Measurements from ENCODE around the gene NPW.
"Not testable (repeated sequence)": the region's sequence is repeated elsewhere in the genome, so short reads cannot be mapped to it uniquely, and the experiment has no call there.

The NPW gene

DNA sequence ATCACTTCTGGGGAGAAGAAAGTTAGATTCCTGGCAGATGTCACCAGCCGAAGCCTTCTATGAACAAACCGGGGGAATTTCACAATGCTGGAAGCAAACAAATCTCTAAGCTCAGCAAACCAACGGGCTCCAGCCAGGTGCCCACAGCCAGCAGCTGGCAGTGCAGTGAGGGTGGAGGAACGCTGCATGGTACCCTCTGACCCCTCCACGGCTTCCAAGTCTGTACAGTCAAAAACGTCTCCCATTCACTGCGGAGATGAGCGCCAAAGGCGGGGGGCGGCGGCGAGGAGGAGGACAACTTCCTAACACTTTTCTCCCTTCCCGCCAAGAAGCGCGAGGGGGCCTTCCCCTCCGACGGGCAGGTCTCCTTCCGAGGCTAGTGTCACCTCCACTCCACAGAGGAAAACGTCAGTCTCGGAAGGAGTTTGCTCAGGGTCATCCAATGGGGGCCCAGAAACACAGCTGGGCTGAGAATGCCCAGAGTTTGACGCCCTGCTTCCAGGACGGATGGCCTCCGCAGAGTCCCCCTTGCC is 10.9 kb upstream of the NPW start:
- H3K9me2 ChIP-seq (replicated peaks; ENCODE audit: control insufficient read depth, low read length), result no peaks in the 10 kb centered on the region
- peak overlapping the region; percentile 88 for H3K4me3 ChIP-seq (ENCODE audit: low read length)
- H3K9me3 ChIP-seq (ENCODE audit: control insufficient read depth, insufficient read depth, low read length), result no peaks in the 10 kb centered on the region
- peak overlapping the region; percentile 93 for H3K4me2 ChIP-seq (ENCODE audit: low read length)
- H4K20me1 ChIP-seq (ENCODE audit: control insufficient read depth, insufficient read depth, low read depth, low read length), result peaks cover 29% of the 10 kb centered on the region
- no peaks in the 10 kb centered on the region for H3F3A ChIP-seq (ENCODE audit: control insufficient read depth, insufficient read depth)
- no peaks in the 10 kb centered on the region for H3K27me3 ChIP-seq (ENCODE audit: control insufficient read depth, low read length)
- H3K79me2 ChIP-seq (ENCODE audit: control insufficient read depth, low read length), result peaks cover 70% of the 10 kb centered on the region
- peak overlapping the region; percentile 59 for H3K27ac ChIP-seq (ENCODE audit: low read depth, low read length)
- H3K4me1 ChIP-seq (ENCODE audit: control insufficient read depth, low read length), result peaks cover 50% of the 10 kb centered on the region
- H3K36me3 ChIP-seq (ENCODE audit: control insufficient read depth, low read length), result peaks cover 54% of the 10 kb centered on the region
- TF ChIP-seq EZH2phosphoT487 (IDR thresholded peaks at IDR 0.05; ENCODE audit: borderline replicate concordance, low read length), result no peak
- TF ChIP-seq, protein P1, sequence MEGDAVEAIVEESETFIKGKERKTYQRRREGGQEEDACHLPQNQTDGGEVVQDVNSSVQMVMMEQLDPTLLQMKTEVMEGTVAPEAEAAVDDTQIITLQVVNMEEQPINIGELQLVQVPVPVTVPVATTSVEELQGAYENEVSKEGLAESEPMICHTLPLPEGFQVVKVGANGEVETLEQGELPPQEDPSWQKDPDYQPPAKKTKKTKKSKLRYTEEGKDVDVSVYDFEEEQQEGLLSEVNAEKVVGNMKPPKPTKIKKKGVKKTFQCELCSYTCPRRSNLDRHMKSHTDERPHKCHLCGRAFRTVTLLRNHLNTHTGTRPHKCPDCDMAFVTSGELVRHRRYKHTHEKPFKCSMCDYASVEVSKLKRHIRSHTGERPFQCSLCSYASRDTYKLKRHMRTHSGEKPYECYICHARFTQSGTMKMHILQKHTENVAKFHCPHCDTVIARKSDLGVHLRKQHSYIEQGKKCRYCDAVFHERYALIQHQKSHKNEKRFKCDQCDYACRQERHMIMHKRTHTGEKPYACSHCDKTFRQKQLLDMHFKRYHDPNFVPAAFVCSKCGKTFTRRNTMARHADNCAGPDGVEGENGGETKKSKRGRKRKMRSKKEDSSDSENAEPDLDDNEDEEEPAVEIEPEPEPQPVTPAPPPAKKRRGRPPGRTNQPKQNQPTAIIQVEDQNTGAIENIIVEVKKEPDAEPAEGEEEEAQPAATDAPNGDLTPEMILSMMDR (IDR thresholded peaks at IDR 0.05; ENCODE audit: low read depth, low read length, poor library complexity, severe bottlenecking), result no peak

DNA sequence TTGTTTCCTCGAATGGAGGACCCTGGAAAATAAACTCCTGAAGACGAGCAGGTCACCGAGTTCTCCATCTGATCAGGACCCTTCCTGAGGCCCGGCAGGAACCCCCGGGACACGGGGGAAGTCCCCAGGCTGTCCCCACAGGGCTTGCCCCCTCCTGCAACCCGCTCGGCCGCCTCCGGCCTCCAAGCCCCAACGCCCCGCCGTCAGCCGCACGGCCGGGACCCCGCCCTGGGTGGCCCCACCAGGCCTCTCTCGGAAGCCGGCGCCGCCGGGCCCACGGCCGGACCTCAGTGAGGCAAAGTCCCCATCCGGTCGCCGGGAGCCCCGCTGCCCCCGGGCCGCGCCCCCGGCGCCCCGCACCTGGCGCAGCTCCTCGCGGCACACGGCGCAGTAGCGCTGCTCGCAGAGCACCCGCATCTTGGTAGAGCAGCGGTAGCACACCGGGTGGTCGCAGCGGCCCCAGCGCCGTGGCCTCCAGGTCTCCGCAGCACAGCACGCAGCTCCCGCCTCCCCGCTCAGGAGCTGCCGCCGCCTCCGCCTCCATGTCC is 10.3 kb upstream of the NPW start:
- Histone ChIP-seq H3K4me2 (ENCODE audit: low read length) (peak overlapping the region; percentile 93), H3K4me1 (ENCODE audit: control insufficient read depth, low read length) (peaks cover 46% of the 10 kb centered on the region), H3K27ac (ENCODE audit: low read depth, low read length) (peak overlapping the region; percentile 59), H4K20me1 (ENCODE audit: control insufficient read depth, insufficient read depth, low read depth, low read length) (peaks cover 28% of the 10 kb centered on the region), H3K79me2 (ENCODE audit: control insufficient read depth, low read length) (peaks cover 64% of the 10 kb centered on the region), H3F3A (ENCODE audit: control insufficient read depth, insufficient read depth) (no peaks in the 10 kb centered on the region), H3K27me3 (ENCODE audit: control insufficient read depth, low read length) (no peaks in the 10 kb centered on the region), H3K9me2 (replicated peaks; ENCODE audit: control insufficient read depth, low read length) (no peaks in the 10 kb centered on the region), H3K36me3 (ENCODE audit: control insufficient read depth, low read length) (peaks cover 51% of the 10 kb centered on the region), H3K9me3 (ENCODE audit: control insufficient read depth, insufficient read depth, low read length) (no peaks in the 10 kb centered on the region), H3K4me3 (ENCODE audit: low read length) (peak overlapping the region; percentile 88)
- TF ChIP-seq, protein P1 (IDR thresholded peaks at IDR 0.05; ENCODE audit: low read depth, low read length, poor library complexity, severe bottlenecking), result no peak
- no peak for TF ChIP-seq EZH2phosphoT487 (IDR thresholded peaks at IDR 0.05; ENCODE audit: borderline replicate concordance, low read length)

DNA sequence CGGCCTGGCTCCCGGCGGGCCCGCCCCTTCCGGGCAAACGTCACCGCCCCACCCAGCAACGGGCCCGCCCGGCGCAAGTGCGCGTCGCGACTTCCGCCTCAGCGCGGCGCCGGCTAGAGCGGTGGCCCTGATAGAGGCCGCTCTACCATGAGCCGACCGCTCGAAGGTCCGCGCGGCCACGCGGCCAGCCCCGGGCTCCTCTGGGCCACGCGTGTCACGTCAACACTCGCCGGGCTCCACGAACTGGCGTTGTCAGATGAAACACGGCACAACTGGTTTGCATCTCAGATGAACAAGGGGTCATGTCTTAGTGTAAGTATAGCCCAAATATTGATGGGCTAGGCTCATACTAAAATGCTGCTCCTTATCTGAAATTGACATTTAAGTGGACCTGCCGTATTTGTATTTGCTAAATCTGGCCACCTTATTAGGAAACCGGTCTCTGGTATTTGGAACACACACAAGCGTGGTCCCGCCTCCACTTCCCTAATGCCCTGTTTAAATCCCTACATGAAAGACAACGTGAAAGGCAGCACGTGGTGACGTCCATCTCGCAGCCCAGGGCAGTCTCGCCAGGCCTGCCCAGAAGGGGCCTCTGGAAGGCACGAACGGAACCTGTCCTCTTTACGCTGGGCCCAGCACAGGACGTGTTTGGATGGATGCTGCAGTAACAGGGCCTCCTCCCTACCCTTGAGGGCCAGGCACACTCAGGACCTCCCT is 9.6 kb upstream of the NPW start, which contains the start of gene ZNF598:
ZNF598 (minus strand) TSS at position 31 of the 720 bp plus-strand sequence.
- Histone ChIP-seq H3K4me2 (ENCODE audit: low read length) (peak within 1 kb of the TSS; percentile 93), H3K36me3 (ENCODE audit: control insufficient read depth, low read length) (peaks cover 46% of the 10 kb centered on the region), H3K79me2 (ENCODE audit: control insufficient read depth, low read length) (peaks cover 57% of the 10 kb centered on the region), H3K4me3 (ENCODE audit: low read length) (peak within 1 kb of the TSS; percentile 88), H3K27ac (ENCODE audit: low read depth, low read length) (peak within 1 kb of the TSS; percentile 61), H4K20me1 (ENCODE audit: control insufficient read depth, insufficient read depth, low read depth, low read length) (peaks cover 28% of the 10 kb centered on the region), H3K27me3 (ENCODE audit: control insufficient read depth, low read length) (no peaks in the 10 kb centered on the region), H3K9me2 (replicated peaks; ENCODE audit: control insufficient read depth, low read length) (no peaks in the 10 kb centered on the region), H3F3A (ENCODE audit: control insufficient read depth, insufficient read depth) (no peaks in the 10 kb centered on the region), H3K9me3 (ENCODE audit: control insufficient read depth, insufficient read depth, low read length) (no peaks in the 10 kb centered on the region), H3K4me1 (ENCODE audit: control insufficient read depth, low read length) (peaks cover 41% of the 10 kb centered on the region)
- TF ChIP-seq, protein P1 (IDR thresholded peaks at IDR 0.05; ENCODE audit: low read depth, low read length, poor library complexity, severe bottlenecking), result no peak
- TF ChIP-seq EZH2phosphoT487 (IDR thresholded peaks at IDR 0.05; ENCODE audit: borderline replicate concordance, low read length), result no peak

DNA sequence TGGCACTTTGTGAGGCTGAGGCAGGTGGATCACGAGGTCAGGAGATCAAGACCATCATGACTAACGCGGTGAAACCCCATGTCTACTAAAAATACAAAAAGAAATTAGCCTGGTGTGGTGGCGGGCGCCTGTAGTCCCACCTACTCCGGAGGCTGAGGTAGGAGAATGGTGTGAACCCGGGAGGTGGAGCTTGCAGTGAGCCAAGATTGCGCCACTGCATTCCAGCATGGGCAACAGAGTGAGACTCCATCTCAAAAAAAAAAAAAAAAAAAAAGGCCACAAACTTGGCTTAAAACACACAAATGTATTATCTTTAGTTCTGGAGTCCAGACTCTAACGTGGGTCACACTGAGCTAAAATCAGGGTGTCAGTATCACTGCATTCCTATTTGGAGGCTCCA is 7.9 kb upstream of the NPW start:
- not testable (repeated sequence) for H3K9me3 ChIP-seq (ENCODE audit: control insufficient read depth, insufficient read depth, low read length); H3K4me2 ChIP-seq (ENCODE audit: low read length); H3K27ac ChIP-seq (ENCODE audit: low read depth, low read length); H3K4me3 ChIP-seq (ENCODE audit: low read length); H3K27me3 ChIP-seq (ENCODE audit: control insufficient read depth, low read length); H3F3A ChIP-seq (ENCODE audit: control insufficient read depth, insufficient read depth); H3K9me2 ChIP-seq (replicated peaks; ENCODE audit: control insufficient read depth, low read length)
- Histone ChIP-seq H3K4me1 (ENCODE audit: control insufficient read depth, low read length) (peaks cover 26% of the 10 kb centered on the region), H4K20me1 (ENCODE audit: control insufficient read depth, insufficient read depth, low read depth, low read length) (peaks cover 20% of the 10 kb centered on the region), H3K36me3 (ENCODE audit: control insufficient read depth, low read length) (peaks cover 30% of the 10 kb centered on the region), H3K79me2 (ENCODE audit: control insufficient read depth, low read length) (peaks cover 39% of the 10 kb centered on the region)

Data from DOHH2 (cell line).